Liver (tissue), 9 donors: ENCODE measurements around the gene PGS1. TPM values are rescaled to one million over a fixed set of nuclear protein-coding genes. Genes with fewer than 3 reads are reported as not detected.

Experiments used
- DNase-seq: peaks from one replicate; pipeline ENCODE4 v3.0.0-alpha.2; 2017; ENCODE audit warnings: low spot score
- H3K27ac ChIP-seq, 2 donors: one replicate each; pipeline ENCODE4 v1.7.0; 2013; ENCODE audit warnings: inconsistent platforms in 2 of 2, low read length in 2 of 2, control low read depth in 1 of 2, low read depth in 1 of 2, mild to moderate bottlenecking in 1 of 2
- H3K27me3 ChIP-seq, 4 donors: one replicate each; pipeline versions ENCODE4 v1.6.1 to v1.7.0; 2013; ENCODE audit warnings: low read length in 3 of 4, inconsistent platforms in 1 of 4, mild to moderate bottlenecking in 1 of 4, moderate library complexity in 1 of 4; ENCODE audit not compliant: control insufficient read depth in 4 of 4, insufficient read depth in 4 of 4
- H3K36me3 ChIP-seq, 4 donors: one replicate each; pipeline versions ENCODE4 v1.6.1 to v1.7.0; 2013; ENCODE audit warnings: low read length in 3 of 4, mild to moderate bottlenecking in 3 of 4, low read depth in 1 of 4, moderate library complexity in 1 of 4; ENCODE audit not compliant: control insufficient read depth in 4 of 4, insufficient read depth in 3 of 4
- H3K4me1 ChIP-seq, 4 donors: one replicate each; pipeline versions ENCODE4 v1.6.1 to v1.7.0; 2013; ENCODE audit warnings: low read length in 3 of 4, mild to moderate bottlenecking in 3 of 4, moderate library complexity in 1 of 4; ENCODE audit not compliant: control insufficient read depth in 4 of 4, insufficient read depth in 4 of 4
- H3K4me3 ChIP-seq, 3 donors: one replicate each; pipeline versions ENCODE4 v1.6.1 to v1.7.0; 2013; ENCODE audit warnings: low read length in 3 of 3, control low read depth in 1 of 3, low read depth in 1 of 3, mild to moderate bottlenecking in 1 of 3
- H3K9ac ChIP-seq, 2 donors: one replicate each; pipeline ENCODE4 v1.7.0; 2013; ENCODE audit warnings: low read length in 2 of 2, mild to moderate bottlenecking in 2 of 2, moderate library complexity in 2 of 2, control low read depth in 1 of 2, low read depth in 1 of 2
- H3K9me3 ChIP-seq, 4 donors: one replicate each; pipeline versions ENCODE4 v1.6.1 to v1.7.0; 2013; ENCODE audit warnings: low read length in 3 of 4; ENCODE audit not compliant: control insufficient read depth in 4 of 4
- EGR1 ChIP-seq, 2 donors: IDR thresholded peaks; 2 replicates each; pipeline ENCODE4 v1.6.1; 2016 to 2018; ENCODE audit warnings: antibody characterized with exemption in 2 of 2, low read depth in 2 of 2
- FOXA1 ChIP-seq: IDR thresholded peaks from 2 replicates; pipeline ENCODE4 v1.6.1; 2016; ENCODE audit warnings: antibody characterized with exemption
- FOXA2 ChIP-seq: IDR thresholded peaks from 2 replicates; pipeline ENCODE4 v1.6.1; 2016; ENCODE audit warnings: antibody characterized with exemption
- GABPA ChIP-seq, 2 donors: IDR thresholded peaks in 1 of 2; conservative IDR thresholded peaks in 1 of 2; 2 replicates each; pipeline ENCODE4 v1.6.1; 2016; ENCODE audit warnings: antibody characterized with exemption in 2 of 2, mild to moderate bottlenecking in 1 of 2, moderate library complexity in 1 of 2
- HNF4A ChIP-seq, 2 donors: conservative IDR thresholded peaks; 2 replicates each; pipeline ENCODE4 v1.6.1; 2016; ENCODE audit warnings: antibody characterized with exemption in 2 of 2, mild to moderate bottlenecking in 2 of 2
- HNF4G ChIP-seq: IDR thresholded peaks from 2 replicates; pipeline ENCODE4 v1.6.1; 2016; ENCODE audit warnings: antibody characterized with exemption
- JUND ChIP-seq, 2 donors: IDR thresholded peaks; 2 replicates each; pipeline ENCODE4 v1.6.1; 2016; ENCODE audit warnings: antibody characterized with exemption in 2 of 2
- NR2F2 ChIP-seq: IDR thresholded peaks from 2 replicates; pipeline ENCODE4 v1.6.1; 2016; ENCODE audit warnings: antibody characterized with exemption
- RAD21 ChIP-seq, 2 donors: IDR thresholded peaks; 2 replicates each; pipeline ENCODE4 v1.6.1; 2016; ENCODE audit warnings: antibody characterized with exemption in 2 of 2, mild to moderate bottlenecking in 2 of 2
- RXRA ChIP-seq, 2 donors: IDR thresholded peaks; 2 replicates each; pipeline ENCODE4 v1.6.1; 2017 to 2018; ENCODE audit warnings: antibody characterized with exemption in 2 of 2, mild to moderate bottlenecking in 1 of 2
- SP1 ChIP-seq: IDR thresholded peaks from 2 replicates; pipeline ENCODE4 v1.6.1; 2018; ENCODE audit warnings: antibody characterized with exemption, mild to moderate bottlenecking
- TAF1 ChIP-seq: conservative IDR thresholded peaks from 2 replicates; pipeline ENCODE4 v1.6.1; 2016; ENCODE audit warnings: antibody characterized with exemption, mild to moderate bottlenecking
- WGBS: extraction: QIAGEN DNeasy Blood & Tissue Kit; methylation state at CpG from one replicate; pipeline ENCODE4 v1.1.7; 2013; 5-methylcytosine and 5-hydroxymethylcytosine counted together
- polyA plus RNA-seq, 2 donors: library from polyadenylated mRNA; stranded (reverse) in 1 of 2; unstranded in 1 of 2; fragments of 200-250 nt in 1 of 2; fragments of >200 nt in 1 of 2; fragmentation: Nextera tagmentation in 1 of 2; extraction: Ambion mirVana in 1 of 2; gene quantifications; one replicate each; pipeline versions ENCODE4 v1.2.1 to v1.2.3, GENCODE V29; 2013 to 2015
- total RNA-seq, 2 donors: library from RNA; depleted of rRNA; stranded (reverse); fragments of >200 nt; gene quantifications; one replicate each; pipeline ENCODE4 v1.2.3, GENCODE V29; 2014
- TF ChIP-seq, protein P1 (sequence below): fragments of 150-350 bp; IDR thresholded peaks from 2 replicates; pipeline ENCODE4 v1.5.1; 2017; ENCODE audit warnings: improper control_type of control experiment, low read depth, low read length; ENCODE audit not compliant: missing input control
- TF ChIP-seq, protein P2 (sequence below): IDR thresholded peaks from 2 replicates; pipeline ENCODE4 v1.6.1; 2016; ENCODE audit warnings: antibody characterized with exemption
- TF ChIP-seq, protein P3 (sequence below): IDR thresholded peaks from 2 replicates; pipeline ENCODE4 v1.6.1; 2016; ENCODE audit warnings: antibody characterized with exemption
- TF ChIP-seq, protein P4 (sequence below): IDR thresholded peaks from 2 replicates; pipeline ENCODE4 v1.6.1; 2016; ENCODE audit warnings: antibody characterized with exemption
- donor health status: healthy.
- donor health status: healthy.
- donor health status: healthy.
- donor health status: healthy.
- donor health status: healthy.

PGS1 gene
- total and polyA plus RNA-seq, 4 donors, result 8.1 to 24.1 (median 12.2) TPM

DNA sequence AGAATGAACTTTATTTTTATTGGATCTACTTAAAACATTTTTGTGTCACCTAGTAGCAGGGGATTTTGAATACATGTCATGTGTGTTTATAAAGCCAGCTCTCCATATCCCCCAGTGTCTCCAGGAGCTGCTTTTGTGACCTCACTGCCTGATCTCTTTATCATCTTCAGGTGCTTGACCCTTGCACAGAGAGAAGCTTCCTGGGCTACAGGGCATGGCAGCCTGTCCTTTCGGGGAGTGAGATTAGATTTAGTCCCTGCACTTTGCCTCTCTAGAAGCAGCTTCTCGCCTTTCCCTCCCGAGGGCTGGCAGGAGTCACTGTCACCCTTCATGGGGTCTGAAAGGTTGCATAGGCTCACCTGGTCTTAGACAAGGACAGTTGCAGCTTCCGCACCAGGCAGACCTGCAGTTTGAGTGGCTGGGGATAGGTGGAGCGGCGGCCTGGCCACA is 42.7 kb downstream of the PGS1 start:
- peaks cover 0 to 9% (median 1%) of the 10 kb centered on the region in 4 donors for H3K4me1 ChIP-seq
- 88% methylated on average over 6 of the region's 6 CpGs for WGBS
- no peak overlapping the region for H3K4me3 ChIP-seq
- peaks cover 6 to 30% (median 15%) of the 10 kb centered on the region in 4 donors for H3K36me3 ChIP-seq
- H3K9ac ChIP-seq, result no peak overlapping the region
- H3K27ac ChIP-seq, result no peak overlapping the region
- no peaks in the 10 kb centered on the region for H3K27me3 ChIP-seq
- TF ChIP-seq HNF4G (no peak), GABPA (IDR thresholded peaks at IDR 0.05 in 1 of 2, conservative IDR thresholded peaks at IDR 0.05 in 1 of 2) (no peak), EGR1 (IDR thresholded peaks at IDR 0.05; ENCODE audit: low read depth in 2 of 2) (no peak), HNF4A (conservative IDR thresholded peaks at IDR 0.05) (no peak), SP1 (no peak), TAF1 (no peak), JUND (IDR thresholded peaks at IDR 0.05) (no peak)
- DNase-seq, result no peak
- H3K9me3 ChIP-seq, result no peaks in the 10 kb centered on the region

DNA sequence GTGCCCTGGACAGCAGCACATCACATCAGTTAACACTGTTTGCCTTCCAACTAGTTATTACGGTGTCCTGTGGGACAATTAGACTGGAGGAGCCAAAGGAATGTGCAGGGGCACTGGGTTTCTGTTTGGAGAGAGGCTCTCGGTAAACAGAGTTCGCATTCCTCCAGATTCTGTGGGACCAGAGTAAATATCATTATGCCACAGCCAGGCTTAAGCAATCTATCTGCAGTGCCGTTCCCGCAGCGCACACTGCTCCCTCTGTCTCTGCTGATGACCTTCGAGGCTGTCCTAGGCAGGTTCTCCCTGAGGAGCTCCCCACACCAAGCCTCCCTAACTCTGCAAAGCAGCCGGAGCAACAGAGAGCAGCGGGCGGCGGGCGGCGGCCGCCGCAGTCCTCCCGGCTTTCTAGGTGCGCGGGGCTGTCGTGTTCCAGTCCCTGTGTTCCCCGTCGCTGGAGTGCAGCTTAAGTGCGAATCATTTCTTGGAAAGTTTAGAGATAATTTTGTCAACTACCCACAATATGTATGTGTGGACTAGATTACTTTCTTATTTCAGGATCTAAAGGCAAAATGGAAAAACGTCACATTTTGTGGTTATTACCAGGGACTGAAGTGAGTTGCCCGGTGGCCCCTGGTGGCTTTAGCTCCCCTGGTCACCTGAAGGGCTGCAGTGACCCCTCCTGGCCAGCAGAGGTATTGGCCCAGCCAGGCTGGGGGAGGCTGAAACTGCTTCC is 43.3 kb downstream of the PGS1 start:
- H3K4me1 ChIP-seq, result peaks cover 0 to 9% (median 1%) of the 10 kb centered on the region in 4 donors
- DNase-seq, result peak; percentile 77
- no peaks in the 10 kb centered on the region for H3K9me3 ChIP-seq
- H3K27ac ChIP-seq, result peak overlapping the region in 1 of 2 donors; percentile 33
- TF ChIP-seq, protein P1, sequence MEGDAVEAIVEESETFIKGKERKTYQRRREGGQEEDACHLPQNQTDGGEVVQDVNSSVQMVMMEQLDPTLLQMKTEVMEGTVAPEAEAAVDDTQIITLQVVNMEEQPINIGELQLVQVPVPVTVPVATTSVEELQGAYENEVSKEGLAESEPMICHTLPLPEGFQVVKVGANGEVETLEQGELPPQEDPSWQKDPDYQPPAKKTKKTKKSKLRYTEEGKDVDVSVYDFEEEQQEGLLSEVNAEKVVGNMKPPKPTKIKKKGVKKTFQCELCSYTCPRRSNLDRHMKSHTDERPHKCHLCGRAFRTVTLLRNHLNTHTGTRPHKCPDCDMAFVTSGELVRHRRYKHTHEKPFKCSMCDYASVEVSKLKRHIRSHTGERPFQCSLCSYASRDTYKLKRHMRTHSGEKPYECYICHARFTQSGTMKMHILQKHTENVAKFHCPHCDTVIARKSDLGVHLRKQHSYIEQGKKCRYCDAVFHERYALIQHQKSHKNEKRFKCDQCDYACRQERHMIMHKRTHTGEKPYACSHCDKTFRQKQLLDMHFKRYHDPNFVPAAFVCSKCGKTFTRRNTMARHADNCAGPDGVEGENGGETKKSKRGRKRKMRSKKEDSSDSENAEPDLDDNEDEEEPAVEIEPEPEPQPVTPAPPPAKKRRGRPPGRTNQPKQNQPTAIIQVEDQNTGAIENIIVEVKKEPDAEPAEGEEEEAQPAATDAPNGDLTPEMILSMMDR, result peak; percentile 99
- TF ChIP-seq TAF1 (no peak), HNF4A (conservative IDR thresholded peaks at IDR 0.05) (no peak), FOXA2 (peak; percentile 25), RAD21 (IDR thresholded peaks at IDR 0.05) (peak; percentile 97), RXRA (IDR thresholded peaks at IDR 0.05) (peak in 1 of 2 donors; percentile 24)
- H3K27me3 ChIP-seq, result no peaks in the 10 kb centered on the region
- H3K36me3 ChIP-seq, result peaks cover 6 to 33% (median 15%) of the 10 kb centered on the region in 4 donors
- 65% methylated on average over 24 of the region's 24 CpGs for WGBS
- no peak overlapping the region for H3K9ac ChIP-seq
- no peak overlapping the region for H3K4me3 ChIP-seq

DNA sequence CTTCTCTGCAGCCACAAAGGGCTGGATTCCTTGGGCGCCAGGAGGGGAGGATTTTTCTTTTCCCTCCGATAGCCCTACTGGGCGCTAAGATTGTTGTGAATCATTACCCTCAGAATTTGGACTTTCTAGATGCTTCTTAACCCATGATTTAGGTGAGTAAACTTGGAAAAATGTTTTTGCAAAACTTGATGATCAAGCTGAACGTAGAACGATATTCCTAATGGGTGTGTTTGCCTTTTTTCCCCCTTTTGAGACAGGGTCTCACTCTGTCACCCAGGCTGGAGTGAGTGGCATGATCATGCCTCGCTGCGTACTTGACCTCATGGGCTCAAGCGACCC is 43.8 kb downstream of the PGS1 start:
- Histone ChIP-seq H3K9ac (no peak overlapping the region), H3K27ac (no peak overlapping the region), H3K27me3 (no peaks in the 10 kb centered on the region), H3K36me3 (peaks cover 6 to 34% (median 17%) of the 10 kb centered on the region in 4 donors), H3K9me3 (no peaks in the 10 kb centered on the region), H3K4me3 (no peak overlapping the region), H3K4me1 (peaks cover 0 to 9% (median 1%) of the 10 kb centered on the region in 4 donors)
- WGBS, result 71% methylated on average over 8 of the region's 8 CpGs
- no peak for DNase-seq
- TF ChIP-seq RXRA (IDR thresholded peaks at IDR 0.05), result no peak
- TF ChIP-seq RAD21 (IDR thresholded peaks at IDR 0.05), result no peak
- TF ChIP-seq EGR1 (IDR thresholded peaks at IDR 0.05; ENCODE audit: low read depth in 2 of 2), result no peak
- no peak for TF ChIP-seq FOXA1
- TF ChIP-seq, protein P2, sequence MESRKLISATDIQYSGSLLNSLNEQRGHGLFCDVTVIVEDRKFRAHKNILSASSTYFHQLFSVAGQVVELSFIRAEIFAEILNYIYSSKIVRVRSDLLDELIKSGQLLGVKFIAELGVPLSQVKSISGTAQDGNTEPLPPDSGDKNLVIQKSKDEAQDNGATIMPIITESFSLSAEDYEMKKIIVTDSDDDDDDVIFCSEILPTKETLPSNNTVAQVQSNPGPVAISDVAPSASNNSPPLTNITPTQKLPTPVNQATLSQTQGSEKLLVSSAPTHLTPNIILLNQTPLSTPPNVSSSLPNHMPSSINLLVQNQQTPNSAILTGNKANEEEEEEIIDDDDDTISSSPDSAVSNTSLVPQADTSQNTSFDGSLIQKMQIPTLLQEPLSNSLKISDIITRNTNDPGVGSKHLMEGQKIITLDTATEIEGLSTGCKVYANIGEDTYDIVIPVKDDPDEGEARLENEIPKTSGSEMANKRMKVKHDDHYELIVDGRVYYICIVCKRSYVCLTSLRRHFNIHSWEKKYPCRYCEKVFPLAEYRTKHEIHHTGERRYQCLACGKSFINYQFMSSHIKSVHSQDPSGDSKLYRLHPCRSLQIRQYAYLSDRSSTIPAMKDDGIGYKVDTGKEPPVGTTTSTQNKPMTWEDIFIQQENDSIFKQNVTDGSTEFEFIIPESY, result no peak
- no peak for TF ChIP-seq TAF1
- no peak for TF ChIP-seq NR2F2
- TF ChIP-seq GABPA (IDR thresholded peaks at IDR 0.05 in 1 of 2, conservative IDR thresholded peaks at IDR 0.05 in 1 of 2), result no peak
- TF ChIP-seq, protein P3, sequence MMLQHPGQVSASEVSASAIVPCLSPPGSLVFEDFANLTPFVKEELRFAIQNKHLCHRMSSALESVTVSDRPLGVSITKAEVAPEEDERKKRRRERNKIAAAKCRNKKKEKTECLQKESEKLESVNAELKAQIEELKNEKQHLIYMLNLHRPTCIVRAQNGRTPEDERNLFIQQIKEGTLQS, result no peak
- TF ChIP-seq HNF4A (conservative IDR thresholded peaks at IDR 0.05), result no peak
- TF ChIP-seq JUND (IDR thresholded peaks at IDR 0.05), result no peak
- TF ChIP-seq, protein P4, sequence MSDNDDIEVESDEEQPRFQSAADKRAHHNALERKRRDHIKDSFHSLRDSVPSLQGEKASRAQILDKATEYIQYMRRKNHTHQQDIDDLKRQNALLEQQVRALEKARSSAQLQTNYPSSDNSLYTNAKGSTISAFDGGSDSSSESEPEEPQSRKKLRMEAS, result no peak
